GM19397 (cell line): ENCODE data around the gene EFHD2.
"Not testable (repeated sequence)": the region's sequence is repeated elsewhere in the genome, so short reads cannot be mapped to it uniquely, and the experiment has no call there.

Experiments used
- ATAC-seq: cut with Tn5 transposase; IDR thresholded peaks from one replicate; pipeline ENCODE4 v1.9.1; 2021; ENCODE audit warnings: mild to moderate bottlenecking, moderate library complexity; ENCODE audit not compliant: unreplicated experiment

Gene EFHD2

DNA sequence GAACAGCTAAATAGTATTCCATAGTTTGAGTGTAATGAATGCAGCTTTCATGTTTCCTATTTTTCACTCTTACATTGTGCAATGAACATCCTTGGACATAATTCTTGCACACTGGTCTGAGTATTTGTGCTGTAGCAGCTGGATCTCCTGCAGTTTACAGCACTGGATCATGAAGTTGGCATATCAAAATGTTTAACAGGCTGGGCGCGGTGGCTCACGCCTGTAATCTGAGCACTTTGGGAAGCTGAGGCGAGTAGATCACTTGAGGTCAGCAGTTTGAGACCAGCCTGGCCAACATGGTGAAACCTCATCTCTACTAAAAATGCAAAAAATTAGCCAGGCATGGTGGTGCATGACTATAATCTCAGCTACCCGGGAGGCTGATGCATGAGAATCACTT lies 61.4 kb downstream of the EFHD2 start:
- not testable (repeated sequence) for ATAC-seq

GRCh38 chr1:15471723-15472122 lies 62.0 kb downstream of the EFHD2 start:
- not testable (repeated sequence) for ATAC-seq

- ATAC-seq = no peak
Measured at GRCh38 chr1:15472587-15472986, 62.9 kb downstream of the EFHD2 start.

DNA sequence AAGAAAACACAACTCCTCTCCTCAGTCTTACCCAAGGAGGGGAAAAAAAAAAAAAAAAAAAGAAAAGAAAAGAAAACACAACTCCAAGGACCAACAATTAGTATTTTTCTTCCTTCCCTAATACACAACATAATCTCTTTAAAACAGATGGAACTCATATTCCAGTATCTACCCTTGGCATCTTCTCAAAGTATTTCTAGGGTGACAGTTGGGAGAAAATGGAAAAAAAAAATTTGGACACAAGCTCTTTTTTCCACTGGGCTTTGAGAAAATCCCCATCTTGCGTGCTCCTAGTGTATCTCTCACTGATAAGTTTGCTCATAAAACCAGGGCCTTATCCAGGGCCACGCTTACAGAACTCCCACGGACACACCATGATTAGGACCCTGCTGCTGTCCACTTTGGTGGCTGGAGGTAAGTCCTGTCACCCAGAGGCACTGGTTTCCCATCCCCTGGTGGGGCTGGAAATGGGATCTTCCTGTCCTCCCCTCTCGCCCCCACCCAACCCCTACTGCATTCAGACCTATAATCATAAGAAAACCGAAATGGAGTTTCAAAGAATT lies 66.1 kb downstream of the EFHD2 start, which contains the start of gene CELA2B:
Gene CELA2B, plus strand, starts transcription at position 353 of the 563 bp plus-strand sequence. Its CDS starts 22 bp downstream, at position 375.
- no peak for ATAC-seq

- no peak for ATAC-seq
Measured at GRCh38 chr1:15476927-15477326, 67.2 kb downstream of the EFHD2 start.

DNA sequence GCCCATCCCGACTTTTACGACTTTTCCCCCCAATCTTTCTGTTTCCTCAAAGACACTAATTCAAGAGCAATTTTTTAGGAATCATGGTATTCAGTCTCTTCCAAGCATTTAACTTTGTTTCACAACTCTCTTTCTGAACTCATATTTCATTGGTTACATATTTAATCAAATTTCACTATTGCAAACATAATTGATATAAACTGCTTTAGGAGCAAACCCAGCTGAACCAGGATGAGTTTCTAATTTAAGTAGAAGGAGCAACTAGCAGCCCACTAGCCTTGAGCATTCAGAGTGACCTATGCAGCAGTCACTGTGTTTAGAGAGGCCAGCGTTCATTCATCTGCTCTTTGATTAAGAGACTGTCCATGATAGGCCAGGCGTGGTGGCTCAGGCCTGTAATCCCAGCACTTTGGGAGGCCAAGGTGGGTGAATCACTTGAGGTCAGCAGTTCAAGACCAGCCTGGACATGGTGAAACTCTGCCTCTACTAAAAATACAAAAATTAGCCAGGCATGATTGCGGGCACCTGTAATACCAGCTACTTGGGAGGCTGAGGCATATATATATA lies 68.0 kb downstream of the EFHD2 start:
- no peak for ATAC-seq
